CD4-positive, alpha-beta T cell (primary cell): ENCODE results near the gene EPSTI1. TPM values are rescaled to one million over a fixed set of nuclear protein-coding genes. Genes with fewer than 3 reads are reported as not detected.
A peak's percentile ranks its signal among the peaks of the same experiment; 100 is the strongest.
"Not testable (repeated sequence)": the region's sequence is repeated elsewhere in the genome, so short reads cannot be mapped to it uniquely, and the experiment has no call there.

ENCODE experiments used
- ATAC-seq: fragments of 200-7000 bp; cut with Tn5 transposase; one replicate; pipeline ENCODE4 v1.10.0; 2022; ENCODE audit warnings: mild to moderate bottlenecking; ENCODE audit not compliant: poor library complexity
- CTCF ChIA-PET: fragments of 350-600 bp; sonication (Branson Sonifier 250); formaldehyde crosslinking; loops from one replicate; lab custom pipeline; 2021; ENCODE audit warnings: antibody characterized with exemption, inconsistent platforms; lab: Charles Lee
- POLR2A ChIA-PET: fragments of 350-600 bp; sonication (Branson Sonifier 250); formaldehyde crosslinking; loops from one replicate; lab custom pipeline; 2021; ENCODE audit warnings: antibody characterized with exemption, inconsistent platforms; lab: Charles Lee
- DNase-seq, 14 experiments: peaks; one replicate each; pipeline ENCODE4 v3.0.0-alpha.2; 2013 to 2020; ENCODE audit warnings: mixed read lengths in 2 of 14
- H3K27ac ChIP-seq, 2 donors: one replicate each; pipeline versions ENCODE4 v1.5.1 to v1.7.0; 2013; ENCODE audit warnings: low read length in 2 of 2, low read depth in 1 of 2, mild to moderate bottlenecking in 1 of 2
- H3K27me3 ChIP-seq, 2 experiments: 1 replicate in 1 of 2; 2 replicates in 1 of 2; pipeline versions ENCODE4 v1.6.1 to v1.7.0; 2013; ENCODE audit warnings: low read length in 2 of 2, control low read depth in 1 of 2, mild to moderate bottlenecking in 1 of 2, moderate library complexity in 1 of 2; ENCODE audit not compliant: insufficient read depth in 2 of 2, control insufficient read depth in 1 of 2
- H3K36me3 ChIP-seq: one replicate; pipeline ENCODE4 v1.6.1; 2013; ENCODE audit warnings: low read length, control low read depth; ENCODE audit not compliant: insufficient read depth
- H3K4me1 ChIP-seq: one replicate; pipeline ENCODE4 v1.6.1; 2013; ENCODE audit warnings: low read length, control low read depth; ENCODE audit not compliant: insufficient read depth
- H3K4me3 ChIP-seq: one replicate; pipeline ENCODE4 v1.5.1; 2013; ENCODE audit warnings: mild to moderate bottlenecking, low read length, moderate library complexity
- H3K9me3 ChIP-seq, 2 experiments: 1 replicate in 1 of 2; 2 replicates in 1 of 2; pipeline versions ENCODE4 v1.6.1 to v1.7.0; 2013; ENCODE audit warnings: low read length in 2 of 2, mild to moderate bottlenecking in 2 of 2, control low read depth in 1 of 2, moderate library complexity in 1 of 2; ENCODE audit not compliant: control insufficient read depth in 1 of 2, insufficient read depth in 1 of 2
- H3K27ac Mint-ChIP-seq: one replicate; pipeline ENCODE4 v1.8.0; 2020; ENCODE audit warnings: mixed read lengths
- H3K27me3 Mint-ChIP-seq: one replicate; pipeline ENCODE4 v1.8.0; 2021; ENCODE audit warnings: mixed read lengths
- H3K36me3 Mint-ChIP-seq: one replicate; pipeline ENCODE4 v1.8.0; 2021; ENCODE audit warnings: low read depth, mixed read lengths
- H3K4me1 Mint-ChIP-seq: one replicate; pipeline ENCODE4 v1.8.0; 2021; ENCODE audit warnings: low read depth, mixed read lengths
- H3K4me3 Mint-ChIP-seq: one replicate; pipeline ENCODE4 v1.8.0; 2020; ENCODE audit warnings: mild to moderate bottlenecking, mixed read lengths
- H3K9me3 Mint-ChIP-seq: one replicate; pipeline ENCODE4 v1.8.0; 2020; ENCODE audit warnings: mixed read lengths
- CTCF ChIP-seq: fragments of 200-600 bp; IDR thresholded peaks from one replicate; pipeline ENCODE4 v1.8.0; 2022; ENCODE audit warnings: antibody characterized with exemption, mild to moderate bottlenecking
- intact Hi-C, 2 experiments: fragments of 100-400 bp; cut with DNase I in 1 of 2; cut with micrococcal nuclease in 1 of 2; formaldehyde crosslinking; loops; one replicate each; pipeline versions ENCODE4 v1.15.1 to v1.9.0; 2023 to 2025; cut with DNase I, micrococcal nuclease
- polyA plus RNA-seq, 2 donors: library from polyadenylated mRNA; unstranded; fragments of 120-200 nt; gene quantifications; one replicate each; pipeline ENCODE4 v1.2.1, GENCODE V29; 2013
- total RNA-seq, 174 experiments: library from RNA in 2 of 174; stranded (reverse) in 2 of 174; gene quantifications; one replicate each; pipeline ENCODE4 v1.2.3 and lab custom pipeline; 2021 to 2026

The EPSTI1 gene
- total RNA-seq (10 to 100 TPM; 23.5 to 24.5 TPM), total RNA-seq (lab: John Stamatoyannopoulos, UW) (5.5 to 307 (median 44.3) reads per million in 172 experiments)
- 29.8 TPM for polyA plus RNA-seq (2013, experiment 1 of 2)
- 17.1 TPM for polyA plus RNA-seq (2013, experiment 2 of 2)

DNA sequence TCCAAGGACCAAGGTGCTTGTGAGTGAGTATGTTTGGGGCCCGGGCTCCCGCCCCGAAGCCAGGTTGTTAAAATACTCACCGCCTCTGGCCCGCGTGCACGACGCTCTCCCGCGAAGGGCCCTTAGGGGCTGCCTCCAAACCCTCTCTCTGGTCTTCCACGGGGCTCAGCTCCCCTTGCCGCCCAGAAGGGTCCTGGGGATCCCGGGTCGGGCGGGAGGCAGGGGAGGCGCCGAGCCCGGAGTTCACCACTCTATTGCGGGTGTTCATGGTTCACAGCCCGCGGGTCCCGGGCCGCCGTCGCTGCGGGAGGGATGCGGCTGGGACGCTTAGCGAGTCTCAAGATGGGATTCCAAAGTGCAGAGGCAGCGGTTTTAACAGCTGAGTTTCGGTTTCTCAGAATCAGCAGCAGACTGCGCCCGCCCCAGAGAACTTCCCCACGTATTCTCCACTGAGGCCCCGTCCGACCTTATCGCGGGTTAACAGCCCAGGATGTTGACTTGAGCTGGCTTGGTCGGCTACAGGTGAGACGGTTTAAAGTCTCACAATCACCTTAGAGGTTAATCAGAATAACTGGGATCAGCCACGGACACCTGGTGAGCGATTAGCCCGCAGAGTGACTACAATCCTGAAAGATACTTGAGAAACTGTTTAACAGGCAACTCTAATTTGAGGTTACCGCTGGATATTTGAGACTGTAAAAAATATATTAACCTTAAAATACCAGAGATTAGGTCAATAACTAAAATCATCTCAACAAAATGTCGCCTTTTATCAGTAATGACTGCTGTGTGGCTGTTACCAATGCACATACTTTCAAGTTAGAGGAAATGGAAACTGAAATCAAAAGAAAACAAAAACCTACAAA, at the start of gene EPSTI1:
EPSTI1 (minus strand) TSS at position 344 of the 866 bp plus-strand sequence; CDS start at position 268, 76 bp downstream.
- DNase-seq: peak; percentile 57 to 86 (median 72)
- CTCF ChIA-PET: interaction anchor here (2.2 kb wide), 1 partner anchor 23 kb away, joined by 12 read pairs; no protein-coding TSS in a partner anchor
- no peaks in the 10 kb centered on the region for H3K27me3 ChIP-seq
- POLR2A ChIA-PET: interaction anchor here (0.6 to 5.6 kb wide), 31 partner anchors 9 to 1927 kb away, joined by 3 to 82 read pairs (median 5); partner anchors contain the start of genes AKAP11 and DNAJC15
- peak; percentile 80 for ATAC-seq
- H3K4me3 Mint-ChIP-seq: peak within 1 kb of the TSS; percentile 94
- peak within 1 kb of the TSS; percentile 92 to 94 for H3K27ac ChIP-seq
- peak within 1 kb of the TSS; percentile 94 for H3K4me3 ChIP-seq
- no peaks in the 10 kb centered on the region for H3K9me3 Mint-ChIP-seq
- H3K27ac Mint-ChIP-seq: peak within 1 kb of the TSS; percentile 100
- intact Hi-C loops: loop anchor here (1.0 to 5.0 kb wide), 5 partner anchors 19 to 65 kb away; partner anchors contain the start of gene DNAJC15 (in 1 of the 2)
- TF ChIP-seq CTCF: no peak
- no peaks in the 10 kb centered on the region for H3K36me3 ChIP-seq
- H3K4me1 Mint-ChIP-seq: peaks cover 54% of the 10 kb centered on the region
- H3K36me3 Mint-ChIP-seq: peaks cover 26% of the 10 kb centered on the region
- no peaks in the 10 kb centered on the region for H3K9me3 ChIP-seq
- H3K27me3 Mint-ChIP-seq: no peaks in the 10 kb centered on the region
- peaks cover 27% of the 10 kb centered on the region for H3K4me1 ChIP-seq

GRCh38 chr13:43041369-43041921, 49.4 kb upstream of the EPSTI1 start:
- Mint-ChIP-seq H3K4me1 (peaks cover 79% of the 10 kb centered on the region), H3K4me3 (no peak overlapping the region), H3K36me3 (peaks cover 59% of the 10 kb centered on the region), H3K27me3 (no peaks in the 10 kb centered on the region), H3K9me3 (no peaks in the 10 kb centered on the region), H3K27ac (peak overlapping the region; percentile 94)
- H3K27ac ChIP-seq: no peak overlapping the region
- no peaks in the 10 kb centered on the region for H3K9me3 ChIP-seq
- peaks cover 6% of the 10 kb centered on the region for H3K36me3 ChIP-seq
- intact Hi-C loops: no loop called here
- H3K4me3 ChIP-seq: no peak overlapping the region
- DNase-seq: no peak
- ChIA-PET POLR2A (interaction anchor here (2.3 kb wide), 1 partner anchor 49 kb away, joined by 10 read pairs; the partner anchor contains the start of gene EPSTI1), CTCF (no interaction called here)
- no peaks in the 10 kb centered on the region for H3K27me3 ChIP-seq
- no peak for TF ChIP-seq CTCF
- H3K4me1 ChIP-seq: peaks cover 14% of the 10 kb centered on the region
- no peak for ATAC-seq

DNA sequence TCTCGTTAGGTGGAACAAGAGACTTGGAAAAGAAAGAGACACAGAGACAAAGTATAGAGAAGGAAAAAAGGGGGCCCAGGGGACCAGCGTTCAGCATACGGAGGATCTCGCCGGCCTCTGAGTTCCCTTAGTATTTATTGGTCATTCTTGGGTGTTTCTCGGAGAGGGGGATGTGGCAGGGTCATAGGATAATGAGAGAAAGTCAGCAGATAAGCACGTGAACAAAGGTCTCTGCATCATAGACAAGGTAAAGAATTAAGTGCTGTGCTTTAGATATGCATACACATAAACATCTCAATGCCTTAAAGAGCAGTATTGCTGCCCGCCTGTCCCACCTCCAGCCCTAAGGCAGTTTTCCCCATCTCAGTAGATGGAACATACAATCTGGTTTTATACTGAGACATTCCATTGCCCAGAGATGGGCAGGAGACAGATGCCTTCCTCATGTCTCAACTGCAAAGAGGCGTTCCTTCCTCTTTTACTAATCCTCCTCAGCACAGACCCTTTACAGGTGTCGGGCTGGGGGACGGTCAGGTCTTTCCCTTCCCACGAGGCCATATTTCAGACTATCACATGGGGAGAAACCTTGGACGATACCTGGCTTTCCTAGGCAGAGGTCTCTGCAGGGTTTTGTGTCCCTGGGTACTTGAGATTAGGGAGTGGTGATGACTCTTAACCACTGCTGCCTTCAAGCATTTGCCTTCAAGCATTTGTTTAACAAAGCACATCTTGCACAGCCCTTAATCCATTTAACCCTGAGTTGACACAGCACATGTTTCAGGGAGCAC, 48.7 kb upstream of the EPSTI1 start:
- H3K4me1 ChIP-seq: peaks cover 17% of the 10 kb centered on the region
- ATAC-seq, H3K4me3 Mint-ChIP-seq, H3K27me3 Mint-ChIP-seq, H3K9me3 Mint-ChIP-seq, H3K36me3 ChIP-seq, DNase-seq, H3K27ac ChIP-seq, H3K9me3 ChIP-seq, intact Hi-C loops, H3K27me3 ChIP-seq, CTCF ChIA-PET, H3K4me3 ChIP-seq: not testable (repeated sequence)
- H3K4me1 Mint-ChIP-seq: peaks cover 72% of the 10 kb centered on the region
- H3K36me3 Mint-ChIP-seq: peaks cover 59% of the 10 kb centered on the region
- POLR2A ChIA-PET: interaction anchor here (1.1 kb wide), 1 partner anchor 14 kb away, joined by 3 read pairs; no protein-coding TSS in a partner anchor
- H3K27ac Mint-ChIP-seq: peak overlapping the region; percentile 94
